HG03066 (cell line): Measurements from ENCODE around the gene SLC5A8.

Experiments
- ATAC-seq: cut with Tn5 transposase; IDR thresholded peaks from one replicate; pipeline ENCODE4 v1.9.1; 2021; ENCODE audit warnings: low read depth; ENCODE audit not compliant: unreplicated experiment

The SLC5A8 gene

GRCh38 chr12:101209319-101210302, at the start of gene SLC5A8:
Gene SLC5A8, minus strand, starts transcription at chr12:101210238. Its CDS starts 390 bp downstream, at chr12:101209848.
- ATAC-seq = no peak

- ATAC-seq = no peak
Observed at GRCh38 chr12:101257357-101257756, 47.3 kb upstream of the SLC5A8 start.

- no peak for ATAC-seq
Observed at GRCh38 chr12:101256266-101256665, 46.2 kb upstream of the SLC5A8 start.

GRCh38 chr12:101243616-101244015, 33.6 kb upstream of the SLC5A8 start:
- ATAC-seq = no peak

- no peak for ATAC-seq
Observed at GRCh38 chr12:101243074-101243473, 33.0 kb upstream of the SLC5A8 start.

- no peak for ATAC-seq
Observed at GRCh38 chr12:101238800-101239329, 28.8 kb upstream of the SLC5A8 start.

GRCh38 chr12:101238306-101238705, 28.3 kb upstream of the SLC5A8 start:
- no peak for ATAC-seq

- ATAC-seq = no peak
Observed at GRCh38 chr12:101235686-101236085, 25.6 kb upstream of the SLC5A8 start.

GRCh38 chr12:101231636-101232035, 21.6 kb upstream of the SLC5A8 start:
- no peak for ATAC-seq

GRCh38 chr12:101230547-101230946, 20.5 kb upstream of the SLC5A8 start:
- no peak for ATAC-seq

- ATAC-seq = no peak
Observed at GRCh38 chr12:101229841-101230241, 19.8 kb upstream of the SLC5A8 start.

GRCh38 chr12:101221301-101221700, 11.3 kb upstream of the SLC5A8 start:
- ATAC-seq = no peak

- ATAC-seq = no peak
Observed at GRCh38 chr12:101216810-101217209, 6.8 kb upstream of the SLC5A8 start.

GRCh38 chr12:101207086-101207780, 2.8 kb downstream of the SLC5A8 start:
- ATAC-seq = no peak

GRCh38 chr12:101204602-101205304, 5.3 kb downstream of the SLC5A8 start:
- no peak for ATAC-seq

- ATAC-seq = no peak
Observed at GRCh38 chr12:101200824-101201223, 9.2 kb downstream of the SLC5A8 start.

- ATAC-seq = no peak
Observed at GRCh38 chr12:101200145-101200544, 9.9 kb downstream of the SLC5A8 start.

- ATAC-seq = no peak
Observed at GRCh38 chr12:101186291-101186690, 23.7 kb downstream of the SLC5A8 start.

GRCh38 chr12:101181776-101182175, 28.3 kb downstream of the SLC5A8 start:
- ATAC-seq = no peak

GRCh38 chr12:101174541-101174940, 35.5 kb downstream of the SLC5A8 start:
- ATAC-seq = no peak
